ENCODE results near the gene ASXL1.
"Not testable (repeated sequence)": the region's sequence is repeated elsewhere in the genome, so short reads cannot be mapped to it uniquely, and the experiment has no call there.

Gene ASXL1

GRCh38 chr20:32339116-32339515, 19.0 kb upstream of the ASXL1 start:
- TF ChIP-seq TOX (CRISPR knock-in tag; IDR thresholded peaks at IDR 0.05; ENCODE audit: borderline replicate concordance) (no peak), ZNF565 (CRISPR knock-in tag; conservative IDR thresholded peaks at IDR 0.05; ENCODE audit: low read depth) (no peak), SNAI2 (CRISPR knock-in tag; IDR thresholded peaks at IDR 0.05) (no peak), ISL1 (CRISPR knock-in tag; IDR thresholded peaks at IDR 0.05) (peak; percentile 31; the same call in 1 of the 2 replicates), BACH2 (CRISPR knock-in tag; IDR thresholded peaks at IDR 0.05; ENCODE audit: borderline replicate concordance) (no peak), TSHZ2 (CRISPR knock-in tag; IDR thresholded peaks at IDR 0.05) (no peak)
- ATAC-seq = no peak

GRCh38 chr20:32341053-32341452, 17.1 kb upstream of the ASXL1 start:
- ATAC-seq = not testable (repeated sequence)

GRCh38 chr20:32343439-32343838, 14.7 kb upstream of the ASXL1 start:
- no peak for ATAC-seq
- no peak for TF ChIP-seq ARNTL (CRISPR knock-in tag; IDR thresholded peaks at IDR 0.05; ENCODE audit: borderline replicate concordance, low read depth)
- TF ChIP-seq ZC3H10 (CRISPR knock-in tag; IDR thresholded peaks at IDR 0.05) = no peak
- TF ChIP-seq CREB5 (CRISPR knock-in tag; IDR thresholded peaks at IDR 0.05; ENCODE audit: low read depth) = no peak
- no peak for TF ChIP-seq GLIS3 (CRISPR knock-in tag; IDR thresholded peaks at IDR 0.05)
- no peak for TF ChIP-seq CSRNP3 (CRISPR knock-in tag; IDR thresholded peaks at IDR 0.05)
- TF ChIP-seq OSR1 (CRISPR knock-in tag; IDR thresholded peaks at IDR 0.05) = no peak
- TF ChIP-seq ZNF70 (CRISPR knock-in tag; IDR thresholded peaks at IDR 0.05) = no peak
- TF ChIP-seq PATZ1 (CRISPR knock-in tag; IDR thresholded peaks at IDR 0.05; ENCODE audit: borderline replicate concordance) = no peak
- TF ChIP-seq BACH2 (CRISPR knock-in tag; IDR thresholded peaks at IDR 0.05; ENCODE audit: borderline replicate concordance) = no peak
- TF ChIP-seq TCF4 (CRISPR knock-in tag; IDR thresholded peaks at IDR 0.05; ENCODE audit: borderline replicate concordance) = no peak
- TF ChIP-seq ZNF565 (CRISPR knock-in tag; conservative IDR thresholded peaks at IDR 0.05; ENCODE audit: low read depth) = no peak
- TF ChIP-seq TSHZ2 (CRISPR knock-in tag; IDR thresholded peaks at IDR 0.05) = no peak
- no peak for TF ChIP-seq SNAI2 (CRISPR knock-in tag; IDR thresholded peaks at IDR 0.05)
- no peak for TF ChIP-seq ESRRG (CRISPR knock-in tag; IDR thresholded peaks at IDR 0.05)

GRCh38 chr20:32344835-32345506, 13.2 kb upstream of the ASXL1 start:
- ATAC-seq = no peak
- no peak for TF ChIP-seq ESRRG (CRISPR knock-in tag; IDR thresholded peaks at IDR 0.05)
- TF ChIP-seq TOX (CRISPR knock-in tag; IDR thresholded peaks at IDR 0.05; ENCODE audit: borderline replicate concordance) = no peak
- no peak for TF ChIP-seq CREB5 (CRISPR knock-in tag; IDR thresholded peaks at IDR 0.05; ENCODE audit: low read depth)
- no peak for TF ChIP-seq TCF4 (CRISPR knock-in tag; IDR thresholded peaks at IDR 0.05; ENCODE audit: borderline replicate concordance)
- no peak for TF ChIP-seq ZNF8 (CRISPR knock-in tag; IDR thresholded peaks at IDR 0.05)
- TF ChIP-seq CSDC2 (CRISPR knock-in tag; IDR thresholded peaks at IDR 0.05) = no peak
- no peak for TF ChIP-seq PATZ1 (CRISPR knock-in tag; IDR thresholded peaks at IDR 0.05; ENCODE audit: borderline replicate concordance)
- no peak for TF ChIP-seq POU6F1 (CRISPR knock-in tag; IDR thresholded peaks at IDR 0.05; ENCODE audit: borderline replicate concordance, low read depth)
